ENCODE measurements around the gene ZNF865.

DNA sequence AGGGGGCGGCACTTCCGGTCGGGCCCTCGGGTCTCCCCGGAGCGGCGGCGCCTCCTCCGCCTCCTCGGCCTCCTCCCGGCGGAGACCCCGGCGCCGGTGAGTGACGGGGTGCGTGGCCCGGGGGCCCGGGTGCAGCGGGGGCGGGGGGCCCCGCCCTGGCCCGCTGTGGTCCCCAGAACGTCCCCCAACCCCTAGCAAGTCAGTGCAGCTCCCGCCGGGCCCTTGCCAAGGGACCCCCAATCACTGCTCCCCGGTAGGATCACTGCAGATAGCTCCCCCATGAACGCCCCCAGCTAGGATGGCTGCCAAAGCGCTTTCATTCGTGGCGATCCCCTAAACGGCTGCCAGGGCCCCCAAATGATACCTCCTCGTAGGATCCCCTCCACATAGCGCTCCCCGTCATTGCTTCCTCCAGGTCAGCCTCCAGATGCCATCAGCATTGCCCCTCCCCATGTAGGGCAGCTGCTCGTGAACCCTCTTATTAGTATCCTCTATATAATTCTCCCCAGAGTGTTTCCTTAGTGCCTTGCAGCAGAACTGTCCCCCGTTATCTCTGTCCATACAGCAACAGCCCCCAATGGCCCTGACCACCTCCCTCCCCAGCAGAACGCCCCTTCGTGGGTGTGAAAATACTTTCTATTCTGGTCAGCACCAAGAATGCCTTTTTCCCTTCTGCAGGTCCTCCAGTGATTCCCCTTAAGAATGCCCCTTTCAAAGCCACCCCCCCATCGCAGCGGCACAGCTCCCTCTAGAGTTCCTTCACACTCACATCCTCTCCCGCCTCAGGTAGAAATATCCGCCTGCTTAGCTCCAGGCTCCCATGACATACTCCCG is at the start of gene ZNF865:
- TF ChIP-seq, protein P1, sequence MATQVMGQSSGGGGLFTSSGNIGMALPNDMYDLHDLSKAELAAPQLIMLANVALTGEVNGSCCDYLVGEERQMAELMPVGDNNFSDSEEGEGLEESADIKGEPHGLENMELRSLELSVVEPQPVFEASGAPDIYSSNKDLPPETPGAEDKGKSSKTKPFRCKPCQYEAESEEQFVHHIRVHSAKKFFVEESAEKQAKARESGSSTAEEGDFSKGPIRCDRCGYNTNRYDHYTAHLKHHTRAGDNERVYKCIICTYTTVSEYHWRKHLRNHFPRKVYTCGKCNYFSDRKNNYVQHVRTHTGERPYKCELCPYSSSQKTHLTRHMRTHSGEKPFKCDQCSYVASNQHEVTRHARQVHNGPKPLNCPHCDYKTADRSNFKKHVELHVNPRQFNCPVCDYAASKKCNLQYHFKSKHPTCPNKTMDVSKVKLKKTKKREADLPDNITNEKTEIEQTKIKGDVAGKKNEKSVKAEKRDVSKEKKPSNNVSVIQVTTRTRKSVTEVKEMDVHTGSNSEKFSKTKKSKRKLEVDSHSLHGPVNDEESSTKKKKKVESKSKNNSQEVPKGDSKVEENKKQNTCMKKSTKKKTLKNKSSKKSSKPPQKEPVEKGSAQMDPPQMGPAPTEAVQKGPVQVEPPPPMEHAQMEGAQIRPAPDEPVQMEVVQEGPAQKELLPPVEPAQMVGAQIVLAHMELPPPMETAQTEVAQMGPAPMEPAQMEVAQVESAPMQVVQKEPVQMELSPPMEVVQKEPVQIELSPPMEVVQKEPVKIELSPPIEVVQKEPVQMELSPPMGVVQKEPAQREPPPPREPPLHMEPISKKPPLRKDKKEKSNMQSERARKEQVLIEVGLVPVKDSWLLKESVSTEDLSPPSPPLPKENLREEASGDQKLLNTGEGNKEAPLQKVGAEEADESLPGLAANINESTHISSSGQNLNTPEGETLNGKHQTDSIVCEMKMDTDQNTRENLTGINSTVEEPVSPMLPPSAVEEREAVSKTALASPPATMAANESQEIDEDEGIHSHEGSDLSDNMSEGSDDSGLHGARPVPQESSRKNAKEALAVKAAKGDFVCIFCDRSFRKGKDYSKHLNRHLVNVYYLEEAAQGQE (IDR thresholded peaks at IDR 0.05; ENCODE audit: insufficient read depth in 1 of 2, low read depth in 2 of 2, low read length in 2 of 2): no peak
- TF ChIP-seq SIN3A (IDR thresholded peaks at IDR 0.05; ENCODE audit: borderline replicate concordance, insufficient read depth, low read length) (no peak), POLR2AphosphoS5 (IDR thresholded peaks at IDR 0.05; ENCODE audit: low read depth, low read length) (no peak; the same call in 1 of the 2 replicates)

Data from PFSK-1 (cell line).